NCI-H748 treated with DMSO at 0.1 percent for 48 hours (cell line): ENCODE results near the gene PRDM7.
A peak's percentile ranks its signal among the peaks of the same experiment; 100 is the strongest.
"Not testable (repeated sequence)": the region's sequence is repeated elsewhere in the genome, so short reads cannot be mapped to it uniquely, and the experiment has no call there.

Experiments used
- DNase-seq: peaks from one replicate; lab custom pipeline; 2025; lab: John Stamatoyannopoulos, UW

The PRDM7 gene

DNA sequence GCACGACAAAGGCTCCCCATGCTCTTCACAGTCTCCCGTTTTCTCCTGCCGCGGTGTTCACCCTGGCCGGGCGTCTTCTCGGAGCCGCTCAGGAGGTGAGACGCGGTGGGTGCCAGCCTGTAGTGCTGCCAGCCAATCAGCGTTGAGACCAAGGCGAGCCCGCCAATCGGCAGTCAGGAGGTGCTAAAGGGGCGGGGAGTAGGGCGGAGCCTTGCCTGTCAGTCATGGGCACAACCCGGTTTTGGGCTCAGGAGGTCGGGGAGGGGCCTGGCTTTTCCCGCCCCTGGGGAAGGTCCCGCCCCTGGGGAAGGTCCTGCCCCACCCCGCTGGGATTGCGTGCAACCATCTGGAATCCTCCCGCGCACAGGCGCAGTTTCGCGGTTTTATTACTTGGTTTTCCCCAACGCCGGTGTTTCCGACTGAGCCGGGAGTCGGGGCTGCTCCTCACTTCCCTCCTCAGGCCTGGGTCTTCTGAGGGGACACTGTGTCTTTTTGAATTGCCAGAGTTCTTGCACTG is at the start of gene PRDM7:
PRDM7 (minus strand) TSS at position 92 of the 517 bp plus-strand sequence. CDS start 1,421 bp downstream, outside the sequence.
- DNase-seq: peak; percentile 86

DNA sequence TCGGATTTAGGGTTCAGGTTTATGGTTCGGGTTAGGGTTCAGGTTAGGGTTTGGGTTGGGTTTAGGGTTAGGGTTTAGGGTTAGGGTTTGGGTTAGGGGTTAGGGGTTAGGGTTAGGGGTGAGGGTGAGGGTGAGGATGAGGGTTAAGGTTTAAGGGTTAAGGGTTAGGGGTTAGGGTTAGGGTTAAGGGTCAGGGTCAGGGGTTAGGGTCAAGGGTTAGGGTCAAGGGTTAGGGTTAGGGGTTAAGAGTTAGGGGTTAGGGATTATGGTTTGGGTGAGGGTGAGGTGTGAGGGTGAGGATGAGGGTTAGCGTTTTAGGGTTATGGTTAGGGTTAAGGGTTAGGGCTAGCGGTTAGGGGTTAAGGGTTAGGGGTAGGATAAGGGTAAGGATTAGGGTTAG is 44.7 kb upstream of the PRDM7 start:
- DNase-seq: not testable (repeated sequence)

DNA sequence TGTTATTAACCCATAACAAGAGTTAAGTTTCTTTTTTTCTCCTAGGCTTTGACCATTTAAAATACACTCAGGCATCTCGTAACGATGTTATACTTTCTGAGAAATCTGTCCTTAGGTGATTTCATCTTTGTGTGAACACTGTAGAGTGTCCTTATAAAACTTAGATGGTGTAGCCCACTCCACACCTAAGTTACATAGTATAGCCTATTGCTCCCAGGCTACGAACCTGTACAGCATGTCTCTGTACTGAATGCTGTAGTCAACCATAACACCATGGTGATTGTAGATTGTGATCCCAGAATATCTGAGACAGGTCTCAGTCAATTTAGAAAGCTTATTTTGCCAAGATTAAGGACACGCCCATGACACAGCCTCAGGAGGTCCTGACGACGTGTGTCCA is 30.5 kb upstream of the PRDM7 start:
- not testable (repeated sequence) for DNase-seq

DNA sequence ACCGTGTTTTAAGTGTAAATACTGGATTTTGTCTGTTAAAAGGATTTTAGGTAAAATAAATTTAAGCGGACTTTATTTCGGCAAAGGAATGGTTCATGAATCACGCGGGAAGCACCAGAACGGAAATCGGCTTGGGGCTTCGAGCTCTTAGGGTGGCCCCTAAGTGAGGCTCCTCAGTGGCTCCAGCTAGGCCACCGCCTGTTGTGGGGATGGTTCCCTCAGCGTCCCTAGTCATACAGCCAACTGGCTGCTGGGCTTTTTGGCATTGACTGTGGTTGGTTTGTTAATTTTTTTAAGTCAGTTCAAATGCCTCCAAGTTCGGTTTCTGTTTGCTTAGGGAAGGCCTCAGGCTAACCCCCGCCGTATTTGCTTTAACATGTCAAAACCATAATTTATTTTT is 29.9 kb upstream of the PRDM7 start:
- DNase-seq: not testable (repeated sequence)

DNA sequence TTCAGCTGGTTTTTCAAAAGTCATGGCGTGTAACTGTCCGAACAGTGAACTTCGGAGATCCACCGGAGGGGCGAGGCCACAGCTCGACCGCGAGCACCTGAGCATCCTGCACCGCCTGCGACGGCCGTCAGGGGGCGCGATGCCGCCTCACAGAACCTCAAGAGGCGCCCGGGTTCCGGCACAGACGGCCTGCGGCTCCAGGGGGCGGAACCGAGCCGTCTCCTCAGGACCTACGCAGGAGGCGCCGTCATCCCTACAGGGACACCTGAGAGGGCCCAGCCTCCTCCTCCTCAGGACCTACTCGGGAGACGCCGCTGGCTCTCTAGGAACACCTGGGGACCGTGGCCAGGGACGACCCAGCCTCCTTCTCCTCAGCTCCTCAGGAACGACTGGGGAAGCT is 29.1 kb upstream of the PRDM7 start:
- not testable (repeated sequence) for DNase-seq

DNA sequence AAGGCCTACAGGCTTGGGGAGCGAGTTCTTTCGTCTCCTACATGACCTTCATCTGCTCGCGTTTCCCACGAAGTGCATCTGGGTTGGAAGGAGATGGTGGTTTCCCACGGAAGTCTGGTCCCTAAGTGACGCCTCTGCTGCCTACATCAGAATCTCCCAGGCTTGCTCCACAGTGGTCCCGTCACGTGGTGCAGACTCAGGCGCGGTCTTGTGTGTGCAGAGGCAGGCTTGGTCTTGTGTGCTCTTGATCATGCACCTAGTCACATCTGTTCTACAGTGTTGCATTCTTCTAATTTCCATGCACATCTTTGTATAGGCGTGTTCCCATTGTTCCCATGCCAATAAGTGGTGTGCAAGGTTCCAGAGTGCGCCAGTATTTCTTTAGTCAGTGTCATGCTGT is 27.6 kb upstream of the PRDM7 start:
- not testable (repeated sequence) for DNase-seq

DNA sequence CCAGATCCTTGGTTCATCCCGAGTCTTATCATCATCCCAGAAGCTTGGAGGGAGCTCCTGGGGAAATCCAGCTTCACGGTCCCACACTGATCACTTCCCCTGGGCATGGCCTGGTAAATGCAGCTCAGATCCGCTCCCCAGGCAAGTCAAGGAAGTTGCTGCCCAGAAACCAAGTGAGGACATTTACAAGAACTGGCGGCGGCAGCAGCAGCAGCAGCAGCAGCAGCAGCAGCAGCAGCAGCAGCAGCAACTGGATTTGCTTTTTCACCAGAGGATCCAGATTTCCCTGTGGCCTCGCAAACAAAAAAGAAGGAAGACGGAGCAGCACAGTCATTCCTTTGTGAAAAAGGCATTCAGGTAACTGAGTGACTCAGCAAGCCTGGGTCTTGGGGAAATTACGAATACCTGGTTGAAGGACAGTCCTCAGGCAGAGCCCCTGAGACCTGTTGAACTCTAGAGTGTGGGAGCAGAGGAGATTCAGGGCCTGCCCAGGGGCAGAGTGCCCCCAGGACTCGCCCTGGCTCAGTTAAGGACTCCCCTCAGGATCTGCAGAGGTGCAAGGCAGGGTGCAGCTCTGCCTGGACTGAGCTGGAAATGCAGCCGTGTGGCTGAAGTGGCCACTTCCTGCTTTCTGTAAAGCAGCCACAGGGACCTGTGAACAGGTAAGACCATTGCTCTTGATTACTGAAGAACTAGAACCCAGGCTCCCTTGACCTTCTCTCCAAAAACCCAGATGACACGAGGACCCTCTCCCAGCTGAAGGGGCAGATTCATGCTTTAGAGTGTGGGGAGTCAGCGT is 25.2 kb upstream of the PRDM7 start:
- not testable (repeated sequence) for DNase-seq

DNA sequence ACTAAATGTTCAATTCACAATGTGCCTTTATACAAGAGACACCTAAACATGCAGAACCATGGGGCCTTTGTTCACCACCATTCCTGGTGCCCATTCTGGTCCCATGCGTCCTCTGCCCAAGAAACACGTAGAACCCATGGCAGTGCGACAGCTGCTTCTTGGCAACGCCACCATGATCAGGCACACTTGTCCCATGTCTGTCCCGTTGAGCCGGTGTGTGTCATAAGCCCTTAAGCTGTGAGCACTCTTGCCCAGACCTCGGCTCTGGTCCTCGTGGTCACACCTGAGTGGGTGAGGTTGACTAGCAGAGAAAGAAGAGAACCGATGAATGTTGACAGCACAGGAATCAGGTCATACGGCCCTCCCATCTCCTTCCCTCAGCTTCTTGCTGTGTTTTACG is 24.2 kb upstream of the PRDM7 start:
- not testable (repeated sequence) for DNase-seq

DNA sequence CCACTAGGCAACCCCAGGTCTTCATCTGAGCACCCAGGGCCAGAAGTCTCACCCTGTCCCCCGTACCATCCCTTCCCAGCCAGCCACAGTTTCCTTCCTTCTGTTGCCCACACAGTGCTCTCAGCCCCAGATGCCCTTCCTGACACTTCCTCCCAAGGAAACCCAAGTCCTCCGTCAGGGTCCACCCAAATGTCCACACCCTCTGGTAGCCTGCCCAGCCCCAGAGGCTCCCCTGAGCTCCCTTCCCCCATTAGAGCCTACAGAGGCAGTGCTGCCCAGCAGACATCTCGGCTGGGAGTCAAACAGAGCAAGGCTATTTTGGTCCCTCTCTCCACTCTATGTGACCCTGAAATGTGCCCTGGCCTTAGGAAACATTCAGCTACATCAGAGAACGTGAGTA is 23.7 kb upstream of the PRDM7 start:
- not testable (repeated sequence) for DNase-seq

DNA sequence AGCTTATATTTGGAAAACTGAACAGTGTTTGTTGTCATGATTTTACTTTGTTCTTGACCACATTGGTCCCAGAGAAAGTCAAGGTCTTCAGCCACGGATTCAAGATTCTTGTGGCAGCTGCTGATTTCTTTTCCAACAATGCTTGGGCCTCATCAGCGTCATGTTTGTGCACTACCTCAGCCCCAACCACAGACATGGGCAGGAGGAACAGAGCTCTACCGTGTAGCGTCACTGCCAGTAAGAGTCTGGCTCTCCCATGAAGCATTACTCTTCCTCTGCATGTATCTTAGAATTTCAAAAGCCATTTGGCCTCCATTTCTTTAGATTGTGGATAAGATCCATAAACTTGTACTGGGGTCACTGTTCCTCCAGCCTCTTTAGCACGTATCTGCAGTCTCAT is 23.1 kb upstream of the PRDM7 start:
- DNase-seq: not testable (repeated sequence)

DNA sequence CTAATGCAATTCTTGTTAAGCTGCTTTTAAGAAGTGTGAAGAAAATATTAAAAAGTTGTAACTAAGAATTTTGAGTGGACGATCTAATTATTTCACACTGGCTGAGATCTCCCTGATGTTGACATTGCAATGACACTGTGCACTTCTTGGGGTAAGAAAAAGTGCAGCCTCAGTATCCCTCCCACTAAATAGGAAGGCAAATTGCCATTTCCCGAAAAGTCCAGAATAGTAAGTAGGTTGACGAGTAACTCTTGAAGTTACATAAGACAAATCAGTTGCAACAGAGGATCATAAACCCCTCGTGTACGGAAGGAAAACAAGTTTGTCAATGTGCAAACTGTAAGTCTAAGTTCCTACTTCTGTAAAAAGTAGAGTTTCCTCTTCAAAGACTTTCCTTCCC is 21.8 kb upstream of the PRDM7 start:
- not testable (repeated sequence) for DNase-seq

DNA sequence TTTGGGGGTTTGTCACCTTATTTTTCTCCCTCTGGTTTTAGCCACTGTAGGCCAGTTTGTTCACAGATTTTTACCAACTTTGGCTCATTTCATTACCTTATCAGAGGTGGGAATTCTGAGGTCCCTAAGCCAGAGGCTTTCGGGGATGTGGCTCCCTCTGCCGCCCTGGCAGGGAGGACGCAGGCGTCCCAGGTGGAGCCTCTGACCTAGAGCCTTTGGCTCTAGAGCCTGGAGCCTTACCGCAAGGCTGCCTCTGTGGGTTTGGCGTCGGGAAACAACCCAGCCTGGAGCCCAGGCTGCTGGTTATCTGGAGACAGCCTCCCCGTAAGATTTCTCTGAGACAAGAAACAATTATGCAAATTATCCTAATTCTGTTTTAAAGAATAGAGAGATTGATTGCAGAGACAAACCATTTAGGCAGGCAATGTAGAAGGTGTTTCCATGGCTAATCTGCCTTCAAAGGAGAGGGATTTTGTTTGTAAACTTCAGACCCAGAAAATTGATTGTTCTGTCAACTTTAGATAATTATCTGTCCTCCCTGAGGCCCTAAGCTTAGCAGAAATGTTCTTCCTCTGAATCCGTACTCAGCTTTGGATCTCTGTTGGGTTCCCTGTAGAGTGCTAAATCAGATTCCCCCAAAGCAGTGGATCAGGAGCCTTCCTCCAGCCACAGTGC is 20.0 kb upstream of the PRDM7 start:
- not testable (repeated sequence) for DNase-seq

DNA sequence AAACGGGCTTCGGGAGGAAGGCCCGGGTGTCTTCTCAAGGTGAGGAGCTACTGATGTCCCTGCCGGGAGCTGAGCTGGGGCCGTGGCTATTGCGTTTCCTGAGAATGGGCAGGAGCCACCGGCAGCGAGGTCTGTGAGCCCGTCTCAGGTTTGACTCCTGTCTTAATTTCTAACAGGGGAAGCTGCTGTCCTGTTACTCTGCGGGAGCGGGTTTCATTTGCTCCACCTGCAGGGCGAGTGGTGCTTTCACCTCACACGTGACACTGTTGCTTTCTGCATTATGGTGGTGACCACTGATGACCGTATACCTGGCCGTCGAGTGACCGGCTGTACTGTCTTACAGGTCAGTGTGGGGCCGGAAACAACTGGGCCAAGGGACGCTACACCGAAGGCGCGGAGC is 17.7 kb upstream of the PRDM7 start:
- not testable (repeated sequence) for DNase-seq

DNA sequence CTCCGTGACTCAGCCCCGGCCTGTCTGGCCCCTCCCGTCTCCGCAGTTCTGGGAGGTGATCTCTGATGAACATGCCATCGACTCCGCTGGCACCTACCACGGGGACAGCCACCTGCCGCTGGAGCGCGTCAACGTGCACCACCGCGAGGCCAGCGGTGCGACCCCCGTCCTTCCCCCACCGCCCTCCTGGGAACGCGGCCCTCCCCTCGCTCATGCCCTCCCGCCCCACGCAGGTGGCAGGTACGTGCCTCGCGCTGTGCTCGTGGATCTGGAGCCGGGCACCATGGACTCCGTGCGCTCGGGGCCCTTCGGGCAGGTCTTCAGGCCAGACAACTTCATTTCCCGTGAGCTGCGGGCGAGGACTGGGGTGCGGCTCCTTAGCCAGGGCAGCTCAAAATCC is 17.2 kb upstream of the PRDM7 start:
- not testable (repeated sequence) for DNase-seq

DNA sequence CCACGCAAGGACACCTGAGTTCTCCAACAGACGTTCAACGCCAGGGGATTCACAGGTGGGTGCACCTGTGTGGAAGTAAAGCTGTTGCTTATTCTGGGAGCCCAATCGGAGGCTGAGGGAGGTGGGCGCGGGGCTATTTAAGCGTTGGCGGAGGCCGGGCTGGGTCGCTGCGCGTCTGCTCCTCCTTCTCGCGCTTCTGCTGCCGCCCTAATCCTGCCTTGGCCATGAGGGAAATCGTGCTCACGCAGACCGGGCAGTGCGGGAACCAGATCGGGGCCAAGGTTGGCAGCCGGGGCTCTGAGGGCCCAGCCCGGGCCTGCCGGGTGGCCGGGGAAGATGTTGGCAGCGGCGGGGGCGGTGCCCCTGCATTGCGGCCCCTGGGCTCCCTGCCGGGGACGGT is 16.7 kb upstream of the PRDM7 start:
- DNase-seq: not testable (repeated sequence)

DNA sequence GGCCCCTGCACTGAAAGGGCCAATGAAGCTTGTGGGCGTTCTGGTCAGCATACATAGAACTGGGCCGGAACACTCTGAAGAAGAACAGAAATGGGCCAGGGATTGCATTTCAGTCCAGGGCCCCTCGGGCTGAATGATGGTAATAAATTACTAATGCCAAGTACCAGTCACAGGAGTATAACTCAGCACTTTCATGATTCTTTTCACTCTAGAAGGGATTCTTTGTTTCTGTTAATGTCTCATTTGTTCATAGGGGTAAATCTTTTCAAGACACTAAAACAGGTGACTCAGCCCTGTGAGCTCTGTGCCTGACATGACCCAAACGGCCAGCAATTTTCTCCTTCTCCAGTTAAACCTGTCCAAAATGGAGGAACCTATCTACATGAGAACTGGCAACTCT is 15.7 kb upstream of the PRDM7 start:
- not testable (repeated sequence) for DNase-seq

DNA sequence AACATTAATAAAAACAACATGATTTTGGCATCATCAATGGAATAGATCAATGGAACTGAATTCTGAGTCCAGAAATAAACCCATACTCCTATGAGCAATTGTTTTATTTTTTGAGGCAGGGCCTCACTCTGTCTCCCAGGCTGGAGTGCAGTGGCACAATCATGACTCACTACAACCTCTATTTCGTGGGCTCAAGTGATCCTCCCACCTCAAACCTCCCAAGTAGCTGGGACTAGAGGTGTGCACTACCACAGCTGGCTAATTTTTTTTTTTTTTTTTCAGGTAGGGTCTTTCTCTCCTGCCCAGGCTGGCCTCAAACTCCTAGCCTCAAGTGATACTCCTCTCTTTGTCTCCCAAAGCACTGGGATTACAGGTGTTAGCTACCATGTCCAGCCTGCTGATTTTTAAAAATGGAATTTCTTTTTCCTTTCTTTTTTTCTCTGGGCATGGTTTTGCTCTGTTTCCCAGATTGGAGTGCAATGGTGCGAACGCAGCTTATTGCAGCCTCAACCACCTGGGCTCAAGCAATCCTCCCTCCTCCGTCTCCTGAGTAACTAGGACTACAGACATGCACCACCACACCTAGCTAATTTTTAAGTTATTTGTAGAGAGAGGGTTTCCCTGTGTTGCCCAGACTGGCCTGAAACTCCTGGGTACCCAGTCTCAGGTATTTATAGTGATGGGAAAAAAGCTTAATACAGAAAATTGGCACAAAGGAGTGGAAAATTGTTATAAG is 7.3 kb upstream of the PRDM7 start:
- no peak for DNase-seq

DNA sequence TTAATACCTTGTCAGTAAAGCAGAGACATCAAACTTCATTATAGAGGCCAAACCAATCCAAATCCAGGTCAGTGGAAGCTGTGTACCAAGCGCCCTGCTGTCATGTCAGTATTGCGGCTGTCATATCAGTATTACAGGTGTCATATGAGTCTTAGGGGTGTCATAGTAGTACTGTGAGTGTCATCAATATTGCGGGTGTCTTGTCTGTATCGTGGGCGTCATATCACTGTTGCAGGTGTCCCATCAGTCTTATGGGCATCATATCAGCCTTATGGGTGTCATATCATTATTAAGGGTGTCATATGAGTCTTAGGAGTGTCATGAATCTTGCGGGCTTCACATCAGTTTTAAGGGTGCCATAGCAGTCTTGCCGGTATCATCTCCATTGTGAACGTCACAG is 6.0 kb upstream of the PRDM7 start:
- DNase-seq: no peak

DNA sequence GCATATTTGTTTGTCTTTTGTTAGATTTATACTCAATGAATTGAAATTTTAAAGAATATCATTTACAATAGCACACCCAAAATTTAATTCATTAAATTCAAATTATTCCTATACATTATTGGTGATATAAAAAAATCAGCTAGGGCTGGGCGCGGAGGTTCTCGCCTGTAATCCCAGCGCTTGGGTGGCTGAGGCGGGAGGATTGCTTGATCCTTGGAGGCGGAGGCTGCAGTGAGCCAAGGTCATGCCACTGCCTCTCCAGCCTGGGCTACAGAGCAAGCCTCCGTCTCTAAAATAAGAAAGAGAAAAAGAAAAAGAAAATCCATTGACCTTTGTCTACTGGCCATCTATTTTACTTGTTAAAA is 4.5 kb upstream of the PRDM7 start:
- DNase-seq: no peak

DNA sequence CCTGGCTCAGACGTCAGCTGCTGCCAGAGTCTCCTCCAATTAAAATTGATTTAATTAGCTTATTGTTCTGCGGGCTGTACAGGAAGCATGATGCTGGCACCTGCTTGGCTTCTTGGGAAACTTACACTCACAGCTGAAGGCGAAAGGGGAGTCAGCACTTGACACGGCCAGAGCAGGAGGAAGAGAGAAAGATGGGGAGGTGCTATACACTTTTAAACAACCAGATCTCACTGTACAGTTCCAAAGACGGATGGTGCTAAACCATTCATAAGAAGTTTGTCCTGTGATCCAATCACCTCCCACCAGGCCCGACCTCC is 1.4 kb upstream of the PRDM7 start:
- no peak for DNase-seq

DNA sequence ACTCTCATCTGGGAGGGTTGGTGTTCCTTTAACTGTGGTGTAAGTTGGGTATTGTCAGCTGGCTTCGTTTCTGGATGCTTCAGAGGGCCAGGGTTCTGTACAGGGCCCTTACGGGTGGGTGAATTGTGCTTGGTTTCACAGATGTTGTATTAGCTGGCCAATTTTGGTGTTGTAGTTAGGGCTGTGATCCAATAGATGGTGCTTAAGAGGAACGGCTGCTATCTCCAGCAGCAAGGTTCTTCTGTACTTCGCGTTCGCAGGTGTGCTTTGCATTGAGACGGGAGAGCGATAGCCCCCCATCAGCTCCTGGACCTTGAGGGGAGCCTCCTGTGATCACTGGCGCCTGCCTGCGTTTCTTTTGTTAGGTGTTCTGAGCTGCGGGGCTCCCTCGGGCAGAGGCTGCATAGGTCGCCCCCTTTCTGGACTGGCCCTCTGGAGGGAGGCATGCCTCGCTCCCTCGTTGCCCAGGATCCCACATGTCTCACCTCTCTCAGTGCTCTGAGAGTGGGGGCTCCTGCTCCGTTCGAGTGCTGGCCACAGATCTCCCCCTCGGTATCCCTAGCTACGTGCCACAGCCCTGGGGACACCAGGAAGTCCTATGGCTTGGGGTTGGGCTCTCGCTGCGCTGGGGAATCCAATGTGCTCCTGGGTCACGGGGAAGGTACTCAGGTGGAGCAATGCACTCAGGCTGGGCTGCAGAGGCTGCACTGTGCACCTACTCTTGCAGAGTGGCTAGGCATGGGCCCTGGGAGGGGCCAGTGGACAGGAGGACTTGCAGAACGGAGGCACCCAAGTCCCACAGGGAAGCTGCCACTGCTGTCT is 837 bp upstream of the PRDM7 start:
- peak; percentile 10 for DNase-seq
